Type B pancreatic cell (in vitro differentiated cells): ENCODE data around the gene MMRN2. TPM values are rescaled to one million over a fixed set of nuclear protein-coding genes. Genes with fewer than 3 reads are reported as not detected.
"Not testable (repeated sequence)": the region's sequence is repeated elsewhere in the genome, so short reads cannot be mapped to it uniquely, and the experiment has no call there.

Source experiments
- DNase-seq: peaks from one replicate; pipeline ENCODE4 v3.0.0; 2021; ENCODE audit warnings: mixed read lengths; ENCODE audit not compliant: unreplicated experiment; ENCODE audit errors: extremely low spot score
- H3K27ac Mint-ChIP-seq: 2 replicates; pipeline ENCODE4 v1.8.0; 2021; ENCODE audit warnings: mild to moderate bottlenecking, mixed read lengths
- H3K27me3 Mint-ChIP-seq: 2 replicates; pipeline ENCODE4 v1.8.0; 2021; ENCODE audit warnings: mixed read lengths
- H3K36me3 Mint-ChIP-seq: 2 replicates; pipeline ENCODE4 v1.8.0; 2021; ENCODE audit warnings: mixed read lengths
- H3K4me1 Mint-ChIP-seq: one replicate; pipeline ENCODE4 v1.8.0; 2021; ENCODE audit warnings: mixed read lengths; ENCODE audit not compliant: unreplicated experiment
- H3K4me3 Mint-ChIP-seq: 2 replicates; pipeline ENCODE4 v1.8.0; 2021; ENCODE audit warnings: mild to moderate bottlenecking, mixed read lengths
- H3K9me3 Mint-ChIP-seq: 2 replicates; pipeline ENCODE4 v1.8.0; 2021; ENCODE audit warnings: mixed read lengths
- total RNA-seq: library from RNA; stranded (reverse); gene quantifications from 2 replicates; pipeline ENCODE4 v1.2.1, GENCODE V29; 2021; ENCODE audit warnings: low replicate concordance
- TF ChIP-seq, protein P1 (sequence below): fragments of 200-600 bp; sonication (generic); conservative IDR thresholded peaks from 2 replicates; pipeline ENCODE4 v1.5.0; 2021; ENCODE audit warnings: antibody characterized with exemption, mild to moderate bottlenecking

Gene MMRN2
- total RNA-seq, 1 donor from 2014 or later = 5.5 TPM

DNA sequence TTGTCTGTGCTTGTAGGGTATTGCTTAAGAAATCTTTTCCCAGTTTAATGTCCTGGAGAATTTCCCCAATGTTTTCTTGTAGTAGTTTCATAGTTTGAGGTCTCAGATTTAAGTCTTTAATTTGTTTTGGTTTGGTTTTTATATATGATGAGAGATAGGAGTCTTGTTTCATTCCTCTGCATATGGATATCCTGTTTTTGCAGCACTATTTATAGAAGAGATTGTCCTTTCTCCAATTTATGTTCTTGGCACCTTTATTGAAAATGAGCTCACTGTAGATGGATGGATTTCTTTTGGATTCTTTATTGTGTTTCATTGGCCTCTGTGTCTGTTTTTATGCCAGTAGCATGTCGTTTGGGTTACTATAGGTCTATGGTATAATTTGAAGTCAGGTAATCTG lies 31.1 kb upstream of the MMRN2 start:
- Mint-ChIP-seq H3K9me3 (no peaks in the 10 kb centered on the region), H3K4me1 (no peaks in the 10 kb centered on the region), H3K36me3 (no peaks in the 10 kb centered on the region), H3K27ac (no peak overlapping the region), H3K27me3 (no peaks in the 10 kb centered on the region), H3K4me3 (no peak overlapping the region)
- DNase-seq = no peak
- TF ChIP-seq, protein P1, sequence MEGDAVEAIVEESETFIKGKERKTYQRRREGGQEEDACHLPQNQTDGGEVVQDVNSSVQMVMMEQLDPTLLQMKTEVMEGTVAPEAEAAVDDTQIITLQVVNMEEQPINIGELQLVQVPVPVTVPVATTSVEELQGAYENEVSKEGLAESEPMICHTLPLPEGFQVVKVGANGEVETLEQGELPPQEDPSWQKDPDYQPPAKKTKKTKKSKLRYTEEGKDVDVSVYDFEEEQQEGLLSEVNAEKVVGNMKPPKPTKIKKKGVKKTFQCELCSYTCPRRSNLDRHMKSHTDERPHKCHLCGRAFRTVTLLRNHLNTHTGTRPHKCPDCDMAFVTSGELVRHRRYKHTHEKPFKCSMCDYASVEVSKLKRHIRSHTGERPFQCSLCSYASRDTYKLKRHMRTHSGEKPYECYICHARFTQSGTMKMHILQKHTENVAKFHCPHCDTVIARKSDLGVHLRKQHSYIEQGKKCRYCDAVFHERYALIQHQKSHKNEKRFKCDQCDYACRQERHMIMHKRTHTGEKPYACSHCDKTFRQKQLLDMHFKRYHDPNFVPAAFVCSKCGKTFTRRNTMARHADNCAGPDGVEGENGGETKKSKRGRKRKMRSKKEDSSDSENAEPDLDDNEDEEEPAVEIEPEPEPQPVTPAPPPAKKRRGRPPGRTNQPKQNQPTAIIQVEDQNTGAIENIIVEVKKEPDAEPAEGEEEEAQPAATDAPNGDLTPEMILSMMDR = no peak

DNA sequence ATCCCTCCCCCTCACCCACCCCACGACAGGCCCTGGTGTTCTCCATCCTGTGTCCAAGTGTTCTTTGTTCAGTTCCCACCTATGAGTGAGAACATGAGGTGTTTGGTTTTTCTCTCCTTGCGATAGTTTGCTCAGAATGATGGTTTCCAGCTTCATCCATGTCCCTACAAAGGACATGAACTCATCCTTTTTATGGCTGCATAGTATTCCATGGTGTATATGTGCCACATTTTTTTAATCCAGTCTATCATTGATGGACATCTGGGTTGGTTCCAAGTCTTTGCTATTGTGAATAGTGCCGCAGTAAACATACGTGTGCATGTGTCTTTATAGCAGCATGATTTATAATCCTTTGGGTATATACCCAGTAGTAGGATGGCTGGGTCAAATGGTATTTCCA lies 27.1 kb upstream of the MMRN2 start:
- not testable (repeated sequence) for H3K9me3 Mint-ChIP-seq, H3K4me3 Mint-ChIP-seq, DNase-seq, H3K27me3 Mint-ChIP-seq, H3K4me1 Mint-ChIP-seq, H3K27ac Mint-ChIP-seq, H3K36me3 Mint-ChIP-seq

GRCh38 chr10:86981716-86982115 lies 24.3 kb upstream of the MMRN2 start:
- H3K4me3 Mint-ChIP-seq = no peak overlapping the region
- H3K36me3 Mint-ChIP-seq = no peaks in the 10 kb centered on the region
- H3K27me3 Mint-ChIP-seq = no peaks in the 10 kb centered on the region
- no peak for DNase-seq
- TF ChIP-seq, protein P1 = no peak
- H3K4me1 Mint-ChIP-seq = peaks cover 7% of the 10 kb centered on the region
- H3K9me3 Mint-ChIP-seq = no peaks in the 10 kb centered on the region
- no peak overlapping the region for H3K27ac Mint-ChIP-seq

DNA sequence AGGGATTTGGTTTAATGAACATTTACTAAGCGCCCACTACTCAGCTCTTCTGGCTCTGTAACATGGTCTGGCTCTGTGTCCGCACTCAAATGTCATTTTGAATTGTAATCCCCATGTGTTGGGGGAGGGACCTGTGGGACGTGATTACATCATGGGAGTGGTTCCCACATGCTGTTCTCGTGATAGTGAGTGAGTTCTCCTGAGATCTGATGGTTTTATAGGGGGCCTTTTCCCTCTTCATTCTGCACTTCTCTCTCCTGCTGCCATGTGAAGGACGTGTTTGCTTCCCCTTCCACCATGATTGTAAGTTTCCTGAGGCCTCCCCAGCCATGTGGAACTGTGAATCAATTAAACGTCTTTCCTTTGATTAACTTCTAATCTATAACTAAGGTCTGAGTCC lies 23.6 kb upstream of the MMRN2 start:
- not testable (repeated sequence) for H3K27ac Mint-ChIP-seq, H3K27me3 Mint-ChIP-seq, H3K4me1 Mint-ChIP-seq, H3K4me3 Mint-ChIP-seq, H3K9me3 Mint-ChIP-seq, DNase-seq, H3K36me3 Mint-ChIP-seq

- H3K36me3 Mint-ChIP-seq = no peaks in the 10 kb centered on the region
- H3K9me3 Mint-ChIP-seq = no peaks in the 10 kb centered on the region
- TF ChIP-seq, protein P1 = no peak
Measured at GRCh38 chr10:86979977-86980448, 22.6 kb upstream of the MMRN2 start.

GRCh38 chr10:86979296-86979818 lies 21.9 kb upstream of the MMRN2 start:
- Mint-ChIP-seq H3K9me3 (no peaks in the 10 kb centered on the region), H3K36me3 (peaks cover 4% of the 10 kb centered on the region), H3K4me3 (no peak overlapping the region), H3K27me3 (no peaks in the 10 kb centered on the region), H3K27ac (no peak overlapping the region), H3K4me1 (peaks cover 11% of the 10 kb centered on the region)
- DNase-seq = no peak
- TF ChIP-seq, protein P1 = no peak

More at GRCh38 chr10:86979977-86980448, 22.6 kb upstream of the MMRN2 start:
- Mint-ChIP-seq H3K27me3 (no peaks in the 10 kb centered on the region), H3K27ac (no peak overlapping the region), H3K4me1 (peaks cover 7% of the 10 kb centered on the region), H3K4me3 (no peak overlapping the region)
- no peak for DNase-seq

GRCh38 chr10:86978457-86978856 lies 21.0 kb upstream of the MMRN2 start:
- H3K36me3 Mint-ChIP-seq, H3K27me3 Mint-ChIP-seq, H3K9me3 Mint-ChIP-seq, H3K4me3 Mint-ChIP-seq, DNase-seq: not testable (repeated sequence)
- peaks cover 13% of the 10 kb centered on the region for H3K4me1 Mint-ChIP-seq
- peak overlapping the region; percentile 24 for H3K27ac Mint-ChIP-seq
